HCT116 (cell line): ENCODE measurements around the gene DACT1. TPM values are rescaled to one million over a fixed set of nuclear protein-coding genes. Genes with fewer than 3 reads are reported as not detected.

ENCODE experiments used
- ATAC-seq: fragments of 200-7000 bp; cut with Tn5 transposase; 2 replicates; pipeline ENCODE4 v1.9.1; 2020; ENCODE audit warnings: mild to moderate bottlenecking, moderate library complexity
- BruUV-seq: library from RNA; stranded (reverse); fragments of 400-500 nt; replicated peaks from 2 replicates; lab custom pipeline; 2021; lab: Mats Ljungman, UMichigan
- CTCF ChIA-PET: fragments of 300-600 bp; sonication (Branson Sonifier 250); formaldehyde crosslinking; loops from one replicate; lab custom pipeline; 2021; ENCODE audit warnings: antibody characterized with exemption; lab: Charles Lee
- POLR2A ChIA-PET: fragments of 300-600, 350-600 bp; sonication (Branson Sonifier 250); formaldehyde crosslinking; loops from one replicate; lab custom pipeline; 2021; ENCODE audit warnings: antibody characterized with exemption; lab: Charles Lee
- RAD21 ChIA-PET, 2 experiments: fragments of 300-600 bp; sonication (Branson Sonifier 250); formaldehyde crosslinking; loops; one replicate each; lab custom pipeline; 2023; ENCODE audit warnings: low total read pairs in 2 of 2; ENCODE audit not compliant: uncharacterized antibody in 2 of 2, unreplicated experiment in 2 of 2, low non-redundant PET in 1 of 2; lab: Charles Lee
- DNase-seq: peaks from one replicate; pipeline ENCODE4 v3.0.0-alpha.2; 2010; ENCODE audit warnings: low read depth, low spot score
- H2AFZ ChIP-seq: fragments of 200-600 bp; shearing (Covaris generic), sonication (generic); 2 replicates; pipeline ENCODE4 v1.6.1; 2017; ENCODE audit warnings: low read depth, mixed run types, mixed read lengths, antibody characterized with exemption, low read length; ENCODE audit not compliant: poor library complexity, severe bottlenecking
- H3K27ac ChIP-seq: 2 replicates; pipeline ENCODE4 v1.5.1; 2012; ENCODE audit warnings: low read depth, low read length
- H3K27me3 ChIP-seq: fragments of 200-600 bp; sonication (generic); 2 replicates; pipeline ENCODE4 v1.6.1; 2016; ENCODE audit warnings: mixed run types, low read length, mixed read lengths; ENCODE audit not compliant: insufficient read depth
- H3K36me3 ChIP-seq, 2 experiments: fragments of 200-500 bp in 1 of 2; fragments of 200-600 bp in 1 of 2; sonication (Bioruptor generic) in 1 of 2; sonication (generic) in 1 of 2; 2 replicates each; pipeline versions ENCODE4 v1.5.1 to v1.6.1; 2014 to 2016; ENCODE audit warnings: low read length in 2 of 2, inconsistent platforms in 1 of 2, mixed read lengths in 1 of 2, mixed run types in 1 of 2; ENCODE audit not compliant: insufficient read depth in 2 of 2, control insufficient read depth in 1 of 2
- H3K4me1 ChIP-seq, 2 experiments: fragments of 200-600 bp in 1 of 2; sonication (generic) in 1 of 2; 2 replicates each; pipeline versions ENCODE4 v1.5.1 to v1.6.1; 2012 to 2017; ENCODE audit warnings: low read length in 2 of 2, inconsistent platforms in 1 of 2, mild to moderate bottlenecking in 1 of 2, mixed read lengths in 1 of 2, mixed run types in 1 of 2, moderate library complexity in 1 of 2; ENCODE audit not compliant: insufficient read depth in 2 of 2, control insufficient read depth in 1 of 2
- H3K4me2 ChIP-seq: fragments of 200-600 bp; sonication (generic); 2 replicates; pipeline ENCODE4 v1.6.1; 2017; ENCODE audit warnings: mixed run types, low read length, mixed read lengths
- H3K4me3 ChIP-seq, 2 experiments: fragments of 200-600 bp in 1 of 2; sonication (generic) in 1 of 2; replicated peaks in 1 of 2; 2 replicates each; pipeline ENCODE4 v1.5.1; 2011 to 2016; ENCODE audit warnings: low read length in 2 of 2, control low read depth in 1 of 2, low read depth in 1 of 2, mild to moderate bottlenecking in 1 of 2, mixed read lengths in 1 of 2, mixed run types in 1 of 2
- H3K79me2 ChIP-seq: fragments of 200-600 bp; sonication (generic); 2 replicates; pipeline ENCODE4 v1.6.1; 2017; ENCODE audit warnings: mild to moderate bottlenecking, mixed run types, low read length, moderate library complexity, mixed read lengths; ENCODE audit not compliant: insufficient read depth
- H3K9ac ChIP-seq: fragments of 200-600 bp; sonication (generic); 2 replicates; pipeline ENCODE4 v1.6.1; 2016; ENCODE audit warnings: low read length, mixed read lengths
- H3K9me2 ChIP-seq: fragments of 200-600 bp; sonication (generic), shearing (Covaris generic); 2 replicates; pipeline ENCODE4 v1.6.1; 2017; ENCODE audit warnings: mixed run types, mild to moderate bottlenecking, moderate library complexity; ENCODE audit not compliant: insufficient read depth
- H3K9me3 ChIP-seq, 2 experiments: fragments of 200-500 bp in 1 of 2; fragments of 200-600 bp in 1 of 2; sonication (Bioruptor generic) in 1 of 2; sonication (generic) in 1 of 2; 2 replicates each; pipeline ENCODE4 v1.6.1; 2014 to 2017; ENCODE audit warnings: low read length in 2 of 2, mixed read lengths in 2 of 2, inconsistent platforms in 1 of 2, low read depth in 1 of 2, mild to moderate bottlenecking in 1 of 2, mixed run types in 1 of 2, moderate library complexity in 1 of 2; ENCODE audit not compliant: control insufficient read depth in 1 of 2, insufficient read depth in 1 of 2
- H4K20me1 ChIP-seq: fragments of 200-600 bp; sonication (generic), shearing (Covaris generic); 2 replicates; pipeline ENCODE4 v1.6.1; 2017; ENCODE audit warnings: mixed run types, mild to moderate bottlenecking, moderate library complexity; ENCODE audit not compliant: insufficient read depth
- ATF3 ChIP-seq: IDR thresholded peaks from 2 replicates; pipeline ENCODE4 v1.6.1; 2012
- ELF1 ChIP-seq: IDR thresholded peaks from 2 replicates; pipeline ENCODE4 v1.6.1; 2012; ENCODE audit warnings: low read depth, borderline replicate concordance
- FOSL1 ChIP-seq: IDR thresholded peaks from 2 replicates; pipeline ENCODE4 v1.6.1; 2012; ENCODE audit warnings: low read depth
- POLR2A ChIP-seq: IDR thresholded peaks from 2 replicates; pipeline ENCODE4 v1.7.0; 2011; ENCODE audit warnings: borderline replicate concordance; ENCODE audit not compliant: insufficient read depth, insufficient read length; ENCODE audit errors: extremely low read depth
- RAD21 ChIP-seq: IDR thresholded peaks from 2 replicates; pipeline ENCODE4 v1.6.1; 2012; ENCODE audit warnings: low read depth, mild to moderate bottlenecking
- REST ChIP-seq: IDR thresholded peaks from 2 replicates; pipeline ENCODE4 v1.6.1; 2012; ENCODE audit warnings: low read depth
- SRF ChIP-seq: IDR thresholded peaks from 2 replicates; pipeline ENCODE4 v1.6.1; 2012; ENCODE audit warnings: low read depth
- TCF7L2 ChIP-seq: IDR thresholded peaks from 2 replicates; pipeline ENCODE4 v1.7.0; 2011; ENCODE audit warnings: borderline replicate concordance, inconsistent platforms; ENCODE audit not compliant: insufficient read depth, insufficient read length; ENCODE audit errors: extremely low read depth
- ZBTB33 ChIP-seq: IDR thresholded peaks from 2 replicates; pipeline ENCODE4 v1.6.1; 2011; ENCODE audit warnings: mild to moderate bottlenecking, low read length, moderate library complexity; ENCODE audit not compliant: insufficient replicate concordance; ENCODE audit errors: extremely low read depth
- ZFX ChIP-seq: fragments of 450-650 bp; IDR thresholded peaks from 2 replicates; pipeline ENCODE4 v1.6.1; 2017
- intact Hi-C: fragments of 100-400 bp; cut with micrococcal nuclease; formaldehyde crosslinking; loops from 2 replicates; pipeline ENCODE4 v1.10.0; 2022
- total RNA-seq: library from RNA; stranded (reverse); gene quantifications from one replicate; pipeline ENCODE4 v1.2.1, GENCODE V29; 2021; ENCODE audit not compliant: unreplicated experiment

The DACT1 gene
- total RNA-seq, 1 experiment from 2014 or later: 1.6 TPM

DNA sequence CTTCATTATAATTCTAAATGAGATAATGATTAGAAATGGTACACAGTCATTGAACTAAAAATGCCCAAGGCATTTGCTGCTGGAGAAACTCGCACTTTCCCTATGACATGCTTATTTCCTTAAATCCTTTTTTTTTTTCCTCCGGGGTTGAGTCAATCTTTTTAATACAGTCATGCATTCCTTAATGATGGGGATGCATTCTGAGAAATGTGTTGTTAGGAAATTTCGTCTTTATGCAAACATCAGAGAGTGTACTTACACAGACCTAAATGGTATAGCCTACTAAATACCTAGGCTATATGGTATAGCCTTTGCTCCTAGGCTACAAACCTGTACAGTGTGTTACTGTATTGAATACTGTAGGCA is 29.8 kb upstream of the DACT1 start:
- DNase-seq: no peak
- Histone ChIP-seq H3K9ac (no peak overlapping the region), H3K27ac (no peak overlapping the region), H2AFZ (no peak overlapping the region), H3K9me3 (no peaks in the 10 kb centered on the region), H3K27me3 (no peaks in the 10 kb centered on the region), H3K4me1 (no peaks in the 10 kb centered on the region), H3K79me2 (no peaks in the 10 kb centered on the region), H4K20me1 (no peaks in the 10 kb centered on the region; the same call in 1 of the 2 replicates), H3K4me3 (no peak overlapping the region), H3K36me3 (no peaks in the 10 kb centered on the region), H3K4me2 (no peak overlapping the region), H3K9me2 (no peaks in the 10 kb centered on the region)
- no peak for ATAC-seq
- RAD21 ChIA-PET: no interaction called here
- POLR2A ChIA-PET: no interaction called here
- no peak for TF ChIP-seq ATF3
- CTCF ChIA-PET: no interaction called here
- BruUV-seq: no TSS peak
- intact Hi-C loops: no loop called here

DNA sequence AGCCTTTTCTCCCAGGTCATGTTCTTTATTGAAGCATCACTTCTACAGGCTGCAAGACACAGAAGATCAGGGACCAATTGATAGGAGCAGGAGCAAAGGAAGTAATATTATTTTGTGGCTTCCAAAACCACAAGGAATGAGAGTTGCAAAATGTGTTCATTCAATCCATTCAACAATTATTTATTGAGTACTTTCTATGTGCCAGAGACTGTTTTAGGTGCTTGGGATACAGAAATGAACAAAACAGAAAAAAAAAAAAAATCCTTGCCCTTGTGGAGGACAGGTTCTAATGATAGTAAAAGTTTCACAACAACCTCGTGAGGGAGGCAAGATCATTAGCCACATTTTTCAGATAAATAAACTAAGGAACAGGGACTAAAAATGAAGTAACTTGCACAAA is 20.1 kb upstream of the DACT1 start:
- Histone ChIP-seq H3K79me2 (no peaks in the 10 kb centered on the region), H3K4me1 (no peaks in the 10 kb centered on the region), H3K9me3 (no peaks in the 10 kb centered on the region), H3K4me3 (no peak overlapping the region), H3K4me2 (no peak overlapping the region), H3K9me2 (no peaks in the 10 kb centered on the region), H3K36me3 (no peaks in the 10 kb centered on the region), H2AFZ (no peak overlapping the region), H3K27ac (no peak overlapping the region), H4K20me1 (no peaks in the 10 kb centered on the region; the same call in 1 of the 2 replicates), H3K9ac (no peak overlapping the region), H3K27me3 (no peaks in the 10 kb centered on the region)
- TF ChIP-seq ELF1 (no peak), SRF (no peak), RAD21 (no peak), ZFX (no peak), TCF7L2 (no peak), POLR2A (no peak), REST (no peak), ZBTB33 (no peak), FOSL1 (no peak)
- POLR2A ChIA-PET: no interaction called here
- intact Hi-C loops: no loop called here
- CTCF ChIA-PET: no interaction called here
- DNase-seq: no peak
- RAD21 ChIA-PET: no interaction called here
- no TSS peak for BruUV-seq
- ATAC-seq: no peak
